Dedifferentiated amniotic fluid mesenchymal stem cell (primary cell): ENCODE results near the gene AHCY.
"Not testable (repeated sequence)": the region's sequence is repeated elsewhere in the genome, so short reads cannot be mapped to it uniquely, and the experiment has no call there.

Experiments used
- DNase-seq: peaks from one replicate; pipeline ENCODE4 v3.0.0-alpha.2; 2016; ENCODE audit errors: extremely low spot score

AHCY gene

DNA sequence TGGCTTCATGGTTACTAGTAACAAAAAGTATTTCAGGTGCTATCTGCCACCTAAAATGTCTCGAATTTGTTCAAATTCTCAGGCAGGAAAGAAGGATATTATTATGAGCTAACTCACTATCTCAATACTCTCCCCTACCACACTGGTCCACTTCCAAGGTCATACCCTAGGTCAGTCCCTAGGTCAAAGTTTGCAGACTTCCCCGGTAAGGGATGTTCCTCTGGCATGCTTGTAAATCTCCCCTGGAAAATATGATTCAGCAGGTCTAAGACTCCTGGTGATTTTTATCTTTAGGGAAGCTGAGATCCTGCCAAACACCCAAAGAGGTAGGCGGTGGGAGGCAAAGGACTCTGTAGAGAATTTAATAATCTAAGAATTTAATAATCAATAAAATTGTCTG is 6.7 kb downstream of the AHCY start:
- no peak for DNase-seq

DNA sequence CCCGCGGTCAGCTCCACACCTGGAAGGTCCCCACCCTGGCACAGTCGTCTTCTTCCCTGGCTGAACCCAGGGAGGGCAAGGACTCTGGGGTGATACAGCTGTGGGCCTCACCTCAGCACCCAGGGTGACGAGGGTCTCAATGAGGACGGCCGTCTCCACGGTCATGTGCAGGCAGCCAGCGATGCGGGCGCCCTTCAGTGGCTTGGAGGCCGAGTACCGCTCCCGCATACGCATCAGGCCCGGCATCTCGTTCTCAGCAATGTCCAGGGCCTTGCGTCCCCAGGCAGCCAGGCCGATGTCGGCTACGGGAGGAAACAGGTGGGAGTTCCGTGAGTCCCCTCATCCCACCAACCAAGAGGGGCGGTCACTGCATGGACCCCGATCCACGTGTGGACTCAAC is 7.9 kb downstream of the AHCY start:
- DNase-seq = no peak

DNA sequence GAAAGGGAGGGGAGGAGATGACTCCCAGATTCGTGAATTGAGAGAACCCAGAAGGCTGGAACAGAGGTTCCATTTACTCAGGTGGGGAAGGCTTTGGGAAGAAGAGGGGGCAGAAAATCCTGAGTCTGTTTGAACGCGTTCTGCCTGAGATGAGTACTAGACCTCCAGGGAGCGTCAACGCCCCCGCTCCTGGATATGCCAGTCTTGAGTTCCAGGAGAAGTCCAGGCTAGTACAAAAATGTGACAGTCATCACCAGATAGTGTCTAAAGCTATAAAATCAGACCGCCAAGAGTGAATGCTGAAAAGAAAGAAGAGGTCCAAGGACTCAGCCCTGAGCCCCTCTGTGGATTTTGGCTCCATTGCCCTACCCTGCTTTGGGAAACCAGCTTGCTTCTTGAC is 8.6 kb downstream of the AHCY start:
- no peak for DNase-seq

DNA sequence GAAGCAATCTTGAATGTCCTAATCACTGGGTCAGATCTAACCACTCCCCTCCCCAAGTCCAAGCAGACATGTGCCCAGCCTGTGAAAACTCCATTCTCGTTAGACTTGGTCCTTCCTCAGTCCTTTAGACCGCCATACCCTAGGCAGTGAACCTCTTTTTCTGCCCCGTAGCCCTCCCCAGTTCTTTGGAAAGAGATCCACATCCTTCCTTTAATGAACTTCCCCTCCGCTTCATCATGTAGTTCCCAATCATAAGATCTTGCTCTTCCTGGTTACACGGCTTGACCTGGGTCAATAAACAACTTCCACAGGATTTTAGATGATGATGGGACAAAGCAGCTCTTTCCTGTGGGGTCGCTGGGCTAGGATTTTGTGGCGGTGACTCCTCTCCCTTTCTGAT is 9.6 kb downstream of the AHCY start:
- DNase-seq = no peak

DNA sequence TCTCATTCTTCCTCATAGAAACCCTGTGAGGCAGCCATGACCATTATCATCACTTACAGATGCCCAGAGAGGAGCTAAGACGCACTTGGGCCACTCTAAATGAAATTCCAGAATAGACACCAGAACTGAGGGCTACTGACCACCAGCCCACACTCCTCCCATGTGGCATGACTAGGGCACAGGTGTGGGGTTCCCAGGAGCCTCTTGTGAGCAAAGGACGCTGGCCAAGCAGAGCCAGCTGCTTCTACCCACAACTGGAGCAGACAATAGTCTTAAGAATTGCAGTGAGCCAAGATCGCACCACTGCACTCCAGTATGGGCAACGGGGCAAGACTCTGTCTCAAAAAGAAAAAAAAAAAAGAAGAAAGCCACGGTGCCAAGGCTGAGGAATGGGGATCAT is 10.0 kb downstream of the AHCY start:
- no peak for DNase-seq

DNA sequence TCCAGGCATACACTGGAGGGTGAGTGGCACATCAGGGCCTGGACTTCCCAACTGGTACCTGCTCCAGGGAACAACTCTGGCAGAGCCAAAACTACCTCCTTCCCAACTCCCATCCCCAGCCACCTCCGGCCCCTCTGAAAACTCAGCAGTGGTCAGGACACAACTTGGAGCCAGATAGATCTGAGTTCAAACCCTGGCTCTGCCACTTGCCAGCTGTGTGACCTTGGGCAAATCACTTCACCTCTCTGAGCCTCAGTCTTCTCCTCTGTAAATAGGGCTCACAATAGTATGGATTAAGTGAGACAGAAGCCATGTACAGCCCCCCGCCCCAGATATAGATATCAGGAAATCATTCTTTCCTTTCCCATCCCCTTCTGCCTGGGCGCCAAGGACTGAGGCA is 10.7 kb downstream of the AHCY start:
- no peak for DNase-seq

DNA sequence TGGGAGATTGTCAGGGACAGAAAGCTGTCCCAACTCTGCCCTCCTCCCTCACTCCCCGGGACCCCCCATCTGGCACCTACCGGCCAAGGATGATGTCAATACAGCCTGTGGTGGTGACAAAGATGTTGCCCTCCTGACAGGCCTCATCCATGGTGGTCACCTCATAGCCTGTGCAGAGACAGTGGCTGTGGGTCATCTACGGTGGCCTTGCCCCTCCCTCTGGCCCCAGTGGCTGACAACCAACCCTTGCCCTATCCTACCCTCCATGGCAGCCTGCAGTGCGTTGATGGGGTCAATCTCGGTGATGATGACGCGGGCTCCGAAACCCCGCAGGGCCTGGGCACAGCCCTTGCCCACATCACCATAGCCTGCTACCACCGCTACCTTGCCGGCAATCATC is 12.7 kb downstream of the AHCY start:
- DNase-seq = no peak

DNA sequence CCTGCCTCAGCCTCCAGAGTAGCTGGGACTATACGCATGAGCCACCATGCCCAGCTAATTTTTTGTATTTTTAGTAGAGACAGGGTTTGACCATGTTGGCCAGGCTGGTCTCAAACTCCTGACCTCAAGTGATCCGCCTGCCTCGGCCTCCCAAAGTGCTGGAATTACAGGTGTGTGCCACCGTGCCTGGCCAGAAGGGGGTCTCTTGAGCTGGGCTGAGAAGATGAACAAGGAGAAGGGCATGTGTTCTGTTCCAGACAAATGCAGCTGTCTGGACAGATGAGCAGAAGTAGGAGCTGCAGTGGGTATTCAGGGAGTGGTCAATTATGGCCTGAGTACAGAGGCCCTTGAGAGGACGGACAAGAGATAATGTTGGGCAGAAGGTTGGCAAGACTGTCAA is 15.7 kb downstream of the AHCY start:
- not testable (repeated sequence) for DNase-seq

DNA sequence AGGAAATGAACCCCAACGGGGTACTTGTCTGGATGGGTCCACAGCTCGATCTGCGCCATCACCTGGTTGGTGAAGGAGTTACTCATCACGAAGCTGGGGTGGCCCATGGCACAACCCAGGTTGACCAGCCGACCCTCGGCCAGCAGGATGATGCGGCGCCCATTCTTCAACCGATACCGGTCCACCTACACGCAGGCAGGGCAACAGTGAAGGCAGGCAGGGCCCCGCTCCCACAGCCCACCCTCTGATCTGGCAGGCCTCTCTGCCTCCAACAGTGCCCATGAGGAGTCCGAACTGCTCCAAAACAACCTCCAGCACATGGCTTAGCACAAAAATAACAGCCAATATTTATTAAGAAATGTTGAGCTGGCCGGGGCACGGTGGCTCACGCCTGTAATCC is 17.7 kb downstream of the AHCY start:
- no peak for DNase-seq

DNA sequence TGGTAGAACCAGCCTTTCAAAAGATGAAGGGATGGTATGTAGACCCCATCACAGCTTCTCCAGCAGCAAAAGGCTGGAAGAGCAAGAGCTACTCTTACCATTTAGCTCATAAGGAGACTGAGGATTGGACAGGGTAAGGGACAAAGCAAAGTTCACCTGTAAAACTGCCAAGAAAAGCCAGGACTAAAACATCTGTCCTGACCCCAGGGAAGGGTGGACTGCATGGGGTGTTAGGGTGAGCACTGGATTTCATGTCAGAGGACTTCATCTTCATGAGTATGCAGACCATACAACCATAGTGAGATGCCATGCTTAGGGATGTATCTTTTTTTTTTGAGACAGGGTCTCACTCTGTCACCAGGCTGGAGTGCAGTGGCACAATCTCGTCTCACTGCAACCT is 19.3 kb downstream of the AHCY start:
- no peak for DNase-seq

DNA sequence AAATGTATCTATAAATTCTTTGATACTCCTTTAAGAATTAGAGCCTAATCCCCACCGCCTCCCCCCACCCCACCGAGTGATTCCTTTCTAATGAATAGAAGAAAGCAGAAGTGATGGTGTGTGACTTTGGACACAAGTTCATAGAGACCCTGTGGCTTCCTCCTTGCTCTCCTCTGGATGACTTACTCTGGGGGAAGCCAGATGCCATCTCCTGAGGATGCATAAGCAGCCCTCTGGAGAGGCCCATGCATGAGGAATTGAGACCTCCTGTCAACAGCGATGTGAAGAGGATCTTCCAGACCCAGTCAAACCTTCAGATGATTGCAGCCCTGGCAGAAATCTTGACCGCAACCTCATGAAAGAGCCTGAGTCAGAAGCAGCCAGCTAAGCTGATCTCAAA is 21.1 kb downstream of the AHCY start:
- no peak for DNase-seq

DNA sequence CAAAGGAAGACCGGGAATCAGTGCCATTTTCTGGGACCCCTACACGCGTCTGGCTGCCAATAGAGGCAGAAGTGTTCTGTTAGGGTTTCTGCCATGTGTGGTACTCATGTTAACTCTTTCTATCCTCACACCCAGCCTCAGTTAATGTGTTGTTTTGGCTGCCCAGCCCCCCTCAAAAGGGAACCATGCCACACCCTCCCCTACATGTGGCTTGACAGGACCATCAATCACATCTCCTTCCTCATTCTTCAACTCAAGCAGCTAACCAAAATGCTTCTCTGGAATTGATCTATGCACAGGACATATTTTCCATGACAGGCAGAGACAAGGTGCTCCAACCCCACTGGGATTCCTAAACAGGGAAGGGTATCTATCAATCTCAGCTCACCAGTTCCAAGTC is 22.0 kb downstream of the AHCY start:
- DNase-seq = no peak

DNA sequence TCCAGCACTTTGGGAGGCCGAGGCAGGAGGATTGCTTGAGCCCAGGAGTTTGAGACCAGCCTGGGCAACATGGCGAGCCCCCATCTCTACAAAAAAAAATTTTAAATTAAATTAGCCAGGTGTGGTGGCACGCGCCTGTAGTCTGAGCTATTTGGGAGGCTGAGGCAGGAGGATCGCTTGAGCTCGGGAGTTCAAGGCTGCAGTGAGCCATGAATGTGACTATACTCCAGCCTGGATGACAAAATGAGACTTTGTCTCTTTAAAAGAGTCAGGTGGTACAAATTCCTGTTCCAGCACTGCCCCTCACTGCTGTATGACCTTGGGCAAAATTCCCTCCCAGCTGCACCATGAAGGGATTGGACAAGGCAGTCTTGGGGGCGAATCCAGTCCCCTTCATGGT is 28.5 kb downstream of the AHCY start:
- no peak for DNase-seq

DNA sequence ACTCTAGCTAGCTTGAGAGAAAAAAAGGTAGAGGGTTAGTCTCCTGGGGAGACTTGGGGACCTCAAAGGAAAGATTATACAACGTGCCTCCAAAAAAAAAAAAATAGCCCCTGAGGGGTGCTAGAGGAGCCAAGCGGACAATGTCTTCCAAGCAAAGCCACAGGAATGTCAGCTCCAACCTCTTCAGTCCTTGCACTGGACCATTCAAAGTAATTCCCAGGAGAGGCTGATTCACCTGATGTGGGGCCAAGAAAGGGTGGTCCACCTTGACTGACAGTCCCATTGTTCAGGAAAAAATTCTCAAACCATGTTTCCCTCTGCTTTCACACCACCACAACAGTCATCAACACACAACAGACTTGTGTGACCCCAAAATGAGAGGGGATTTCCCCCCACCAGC is 31.2 kb downstream of the AHCY start:
- peak; percentile 35 for DNase-seq

DNA sequence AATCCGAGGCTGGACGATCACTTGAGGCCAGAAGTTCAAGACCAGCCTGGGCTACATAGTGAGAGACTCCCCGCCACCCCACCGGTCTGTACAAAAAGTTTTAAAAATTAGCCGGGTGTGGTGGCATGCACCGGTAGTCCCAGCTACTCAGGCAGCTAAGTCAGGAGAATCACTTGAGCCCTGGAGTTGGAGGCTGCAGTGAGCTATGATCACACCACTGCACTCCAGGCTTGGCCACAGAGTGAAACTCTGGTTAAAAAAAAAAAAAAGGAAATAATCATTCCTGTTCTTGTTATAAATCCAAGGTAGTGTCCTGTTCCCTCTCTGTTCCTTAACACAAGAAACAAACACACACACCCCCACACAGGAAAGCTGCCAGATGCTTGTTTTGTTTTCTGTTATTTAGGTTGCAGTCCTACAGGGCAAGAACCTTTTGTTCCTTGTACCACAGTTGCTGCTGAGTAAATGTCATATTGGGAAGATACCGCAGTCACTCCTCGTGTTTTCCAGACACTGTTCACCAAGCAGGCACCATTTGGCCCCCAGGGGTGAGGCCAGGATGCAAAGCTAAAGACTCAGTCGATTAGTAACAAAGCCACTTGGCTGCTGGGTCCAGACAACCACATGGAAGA is 33.0 kb downstream of the AHCY start:
- DNase-seq = no peak

DNA sequence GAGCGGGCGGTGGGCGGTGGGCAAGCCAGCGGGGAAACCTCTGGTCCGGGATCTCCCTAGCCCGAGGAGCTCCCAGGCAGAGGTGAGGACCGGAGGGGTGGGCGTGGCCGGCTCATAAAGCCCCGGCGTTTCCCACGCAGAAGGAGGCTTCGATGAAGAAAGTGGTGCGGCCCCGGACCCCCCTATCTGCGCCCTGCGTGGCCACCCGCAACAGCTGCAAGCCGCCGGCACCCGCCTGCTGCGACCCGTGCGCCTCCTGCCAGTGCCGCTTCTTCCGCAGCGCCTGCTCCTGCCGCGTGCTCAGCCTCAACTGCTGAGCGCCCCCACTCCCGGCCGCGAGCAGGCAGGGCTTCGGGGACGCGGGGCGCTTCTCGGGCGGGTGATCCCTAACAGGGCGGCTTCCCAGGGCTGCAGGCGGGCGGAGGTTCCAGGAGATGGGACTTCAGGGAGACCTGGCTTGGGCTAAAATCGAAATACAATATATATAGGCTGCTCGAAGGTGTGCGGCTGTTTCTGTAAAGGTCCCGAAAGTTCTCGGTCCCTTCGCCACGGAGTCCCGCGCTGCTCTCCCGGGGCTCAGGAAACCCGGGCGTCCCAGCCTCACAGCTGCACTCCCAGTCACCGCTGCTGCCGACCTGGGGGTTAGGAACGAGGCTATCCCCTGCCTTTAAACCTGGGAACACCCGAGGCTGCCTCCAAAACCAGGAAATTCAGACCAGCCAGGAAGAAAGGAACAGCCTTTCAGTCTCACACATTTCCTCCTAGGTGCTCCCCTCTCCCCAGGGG is 34.1 kb downstream of the AHCY start:
- no peak for DNase-seq

DNA sequence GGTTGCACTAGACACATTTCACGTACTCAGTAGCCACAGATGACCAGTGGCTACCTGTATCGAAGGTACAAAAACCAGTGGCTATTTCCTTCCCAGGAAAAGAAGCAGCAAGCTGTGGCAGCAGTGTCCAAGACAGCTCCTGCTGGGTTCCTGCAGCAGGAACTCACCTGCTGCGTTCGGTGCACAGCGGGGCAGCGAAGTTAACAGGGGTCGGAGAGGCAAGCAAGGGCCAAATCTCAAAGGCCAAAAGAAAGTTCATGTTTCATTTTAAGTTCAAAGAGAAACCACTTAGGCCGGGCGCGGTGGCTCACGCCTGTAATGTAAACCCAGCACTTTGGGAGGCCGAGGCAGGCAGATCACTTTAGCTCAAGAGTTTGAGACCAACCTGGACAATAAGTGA is 35.0 kb downstream of the AHCY start:
- DNase-seq = no peak

DNA sequence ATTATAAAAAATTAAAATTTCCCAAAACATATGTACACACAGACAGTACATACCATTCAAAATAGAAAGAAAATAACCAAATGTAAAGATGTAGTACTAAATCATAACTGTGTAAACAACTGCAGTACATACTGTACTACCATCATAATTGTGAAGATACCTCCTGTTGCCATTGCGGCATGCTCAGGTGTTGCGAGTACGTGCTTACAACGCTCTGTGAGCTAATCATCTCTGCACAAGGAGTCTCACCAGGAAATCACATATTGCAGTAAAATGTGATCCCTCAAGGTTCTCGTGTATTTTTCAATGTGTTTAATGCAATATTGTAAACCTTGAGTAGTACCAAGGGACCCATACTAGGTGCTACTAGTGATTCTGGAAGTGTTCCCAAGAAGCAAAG is 39.0 kb downstream of the AHCY start:
- DNase-seq = no peak

DNA sequence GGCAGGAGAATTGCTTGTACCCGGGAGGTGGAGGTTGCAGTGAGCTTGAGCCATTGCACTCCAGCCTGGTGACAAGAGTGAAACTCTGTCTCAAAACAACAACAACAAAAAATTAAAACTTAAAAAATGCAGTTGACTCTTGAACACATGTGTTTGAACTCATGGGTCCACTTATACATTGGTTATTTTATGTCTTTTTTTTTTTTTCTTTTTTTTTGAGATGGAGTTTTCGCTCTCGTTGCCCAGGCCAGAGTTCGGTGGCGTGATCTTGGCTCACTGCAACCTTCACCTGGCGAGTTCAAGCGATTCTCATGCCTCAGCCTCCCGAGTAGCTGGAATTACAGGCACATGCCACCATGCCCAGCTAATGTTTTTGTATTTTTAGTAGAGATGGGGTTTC is 39.7 kb downstream of the AHCY start:
- not testable (repeated sequence) for DNase-seq

DNA sequence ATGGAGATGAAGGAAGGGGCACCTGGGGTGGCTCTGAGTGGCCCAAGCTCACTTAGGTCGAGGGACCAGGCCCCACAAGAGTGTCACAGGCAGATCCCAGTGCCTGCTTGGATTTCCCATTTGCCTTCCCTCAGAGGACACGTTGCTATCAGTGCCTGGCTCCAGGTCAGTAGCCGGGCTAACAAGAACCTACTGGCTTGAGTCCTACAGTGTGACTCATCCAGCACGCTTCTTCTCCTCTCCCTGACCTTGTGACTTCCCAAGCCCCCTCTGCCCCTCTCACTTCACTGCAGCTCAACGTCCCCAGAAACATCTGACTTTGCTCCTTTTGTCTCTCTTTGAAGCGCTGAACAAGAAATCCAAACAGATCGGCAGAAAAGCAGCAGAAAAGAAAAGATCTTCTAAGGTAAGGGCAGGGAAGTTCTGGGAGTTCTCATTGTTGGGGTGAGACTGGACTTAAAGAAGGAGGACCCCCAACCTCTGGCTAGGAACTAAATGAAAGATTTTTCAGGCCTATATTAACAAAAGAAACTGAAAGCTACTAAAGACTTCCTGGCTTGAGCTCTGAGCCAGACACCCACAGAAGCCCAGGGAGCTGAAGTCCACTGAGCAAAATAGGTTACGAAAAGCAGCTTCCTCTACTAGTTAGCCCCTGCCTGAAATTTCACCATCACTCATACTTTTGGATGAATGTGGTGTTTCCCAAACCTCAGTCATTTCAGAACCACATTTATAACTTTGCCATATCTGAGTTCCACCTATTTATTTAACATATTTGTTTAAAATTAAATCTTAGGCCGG is 40.5 kb downstream of the AHCY start:
- DNase-seq = no peak

DNA sequence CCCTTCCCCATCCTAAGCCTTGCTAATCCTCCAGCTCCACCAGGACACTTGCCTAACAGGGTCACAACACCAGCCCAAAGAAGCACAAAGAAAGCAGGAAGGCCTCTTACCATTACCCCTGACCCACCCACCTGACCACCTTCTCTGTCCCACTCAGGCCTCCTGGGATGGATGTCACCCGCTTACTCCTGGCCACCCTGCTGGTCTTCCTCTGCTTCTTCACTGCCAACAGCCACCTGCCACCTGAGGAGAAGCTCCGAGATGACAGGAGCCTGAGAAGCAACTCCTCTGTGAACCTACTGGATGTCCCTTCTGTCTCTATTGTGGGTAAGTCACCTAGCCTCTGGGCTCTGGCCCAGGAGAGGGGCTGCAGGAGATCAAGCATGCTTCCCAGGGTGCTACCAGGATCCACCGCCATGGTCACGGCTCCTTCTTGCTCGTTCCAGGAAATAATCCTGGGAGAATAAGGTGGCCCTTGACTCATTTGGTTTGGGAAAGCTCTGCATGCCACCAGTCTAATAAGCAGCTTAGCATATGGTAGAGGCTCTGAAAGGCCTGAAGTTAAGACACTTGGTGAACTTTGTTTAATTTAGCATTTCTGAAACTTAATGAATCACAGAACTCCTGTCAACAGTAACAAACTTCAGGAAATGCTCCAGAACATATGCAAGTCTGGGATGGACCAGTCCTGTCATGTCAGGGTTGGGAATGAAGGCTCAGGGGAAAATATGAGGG is 42.8 kb downstream of the AHCY start:
- no peak for DNase-seq

DNA sequence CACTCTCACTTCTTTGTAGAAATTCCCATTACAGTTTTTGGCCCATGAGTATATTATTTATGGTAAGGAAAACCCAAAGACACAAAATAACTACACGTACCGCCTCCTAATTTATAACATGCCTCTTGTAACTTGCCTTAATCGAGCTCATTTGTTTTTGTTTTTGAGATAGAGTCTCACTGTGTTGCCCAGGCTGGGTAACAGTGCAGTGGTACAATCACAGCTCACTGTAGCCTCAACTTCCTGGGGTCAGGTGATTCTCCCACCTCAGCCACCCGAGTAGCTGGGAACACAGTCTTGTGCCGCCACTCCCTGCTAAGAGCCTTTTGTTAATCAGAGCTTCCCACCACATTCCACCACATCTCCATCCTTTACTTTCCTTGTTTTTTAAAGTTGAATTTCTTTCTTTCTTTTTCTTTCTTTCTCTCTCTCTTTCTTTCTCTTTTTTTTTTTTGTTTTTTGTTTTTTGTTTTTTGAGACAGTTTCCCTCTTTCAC is 46.5 kb downstream of the AHCY start:
- no peak for DNase-seq
